A549 treated with Mapracorat at 1 μM for 4 hours (cell line): Measurements from ENCODE around the gene NHLRC1. TPM values are rescaled to one million over a fixed set of nuclear protein-coding genes. Genes with fewer than 3 reads are reported as not detected.

Source experiments
- total RNA-seq: library from RNA; stranded (reverse); fragments of 200-300 nt; extraction: Qiagen RNA extraction; gene quantifications from 5 replicates; pipeline ENCODE4 v1.2.3, GENCODE V29; 2022

Gene NHLRC1
- total RNA-seq, result 1.3 to 2.0 TPM (median 1.6 TPM) in 5 replicates

DNA sequence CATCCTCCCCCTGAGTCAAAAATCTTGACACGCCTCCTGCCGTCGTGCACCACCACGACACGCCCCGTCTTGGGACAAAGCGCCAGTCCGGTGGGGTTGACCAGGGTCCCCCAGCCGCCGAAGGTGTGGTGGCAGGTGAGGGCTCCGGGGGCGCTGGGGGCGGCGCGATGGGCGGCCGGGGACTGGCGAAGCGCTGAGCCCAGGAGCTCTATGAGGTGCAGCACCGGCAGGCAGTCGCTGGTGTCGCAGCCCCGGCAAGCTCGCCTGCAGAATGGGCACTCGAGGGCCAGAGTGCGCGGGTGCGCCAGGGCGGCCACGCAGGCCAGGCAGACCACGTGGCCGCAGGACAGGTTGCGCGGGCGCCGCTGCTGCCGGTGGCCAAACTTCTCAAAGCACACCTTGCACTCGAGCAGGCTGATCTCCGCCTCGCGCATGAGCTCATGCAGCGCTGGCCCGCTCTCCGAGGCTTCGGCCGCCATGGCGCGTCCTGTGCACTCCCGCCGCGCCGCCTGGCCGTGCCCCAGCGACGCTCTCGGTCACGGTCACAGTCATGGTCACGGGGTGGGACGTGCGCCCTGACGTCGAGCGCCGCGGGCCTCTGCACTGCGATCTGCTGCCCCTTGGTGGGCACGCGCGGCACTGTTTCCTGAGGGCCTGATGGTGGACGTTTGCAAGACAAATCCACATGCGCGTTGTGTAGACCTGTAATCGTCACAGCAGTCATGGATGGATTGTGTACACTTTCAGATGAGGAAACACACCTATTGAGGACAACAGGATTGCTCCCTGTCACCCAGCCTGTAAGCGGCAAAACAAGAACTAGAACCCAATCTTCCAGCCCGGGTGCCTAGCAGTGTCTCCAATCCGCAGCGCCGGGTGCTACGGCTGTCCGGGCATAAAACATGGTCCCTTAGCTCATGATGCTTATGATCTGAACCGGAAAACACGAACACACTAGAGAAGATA lies at the start of gene NHLRC1:
NHLRC1 (minus strand) TSS at position 550 of the 966 bp plus-strand sequence; CDS start at position 479, 71 bp downstream.

DNA sequence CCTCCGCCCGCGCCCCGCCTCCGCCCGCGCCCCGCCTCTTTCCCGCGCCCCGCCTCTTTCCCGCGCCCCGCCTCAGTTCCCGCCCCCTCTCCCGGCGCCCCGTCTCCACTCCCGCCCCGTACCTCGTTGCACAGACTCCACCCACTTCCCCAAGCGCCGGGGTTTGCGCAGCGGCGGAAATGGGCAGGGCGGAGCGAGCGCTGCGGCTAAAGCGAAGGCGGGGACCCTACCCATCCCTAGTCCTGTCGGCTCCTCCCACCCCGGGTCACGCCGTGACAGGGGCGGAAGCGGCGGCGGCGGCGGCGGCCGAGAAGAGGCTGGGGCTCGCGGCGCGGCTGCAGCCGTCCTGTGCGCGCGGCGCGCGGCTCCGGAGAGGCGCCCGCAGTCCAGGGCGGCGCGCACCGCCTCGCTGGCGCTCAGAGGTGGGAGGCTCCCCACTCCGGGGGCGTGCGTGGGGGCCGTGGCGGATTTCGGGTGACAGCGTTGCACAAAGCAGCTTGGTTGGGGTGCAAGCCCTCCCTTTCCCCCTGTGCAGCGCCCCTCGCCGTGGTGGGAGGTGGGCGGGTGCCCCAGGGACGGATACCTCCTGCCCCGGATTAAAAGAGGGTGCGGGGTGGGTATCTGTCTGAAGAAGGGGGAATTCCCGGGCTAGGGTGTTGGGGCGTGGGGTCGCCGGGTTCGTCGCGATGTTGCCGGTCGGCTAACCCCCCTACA lies 32.8 kb upstream of the NHLRC1 start, which contains the start of gene KDM1B:
KDM1B (plus strand) TSS at position 273 of the 714 bp plus-strand sequence. CDS start 4,474 bp downstream, outside the sequence.

DNA sequence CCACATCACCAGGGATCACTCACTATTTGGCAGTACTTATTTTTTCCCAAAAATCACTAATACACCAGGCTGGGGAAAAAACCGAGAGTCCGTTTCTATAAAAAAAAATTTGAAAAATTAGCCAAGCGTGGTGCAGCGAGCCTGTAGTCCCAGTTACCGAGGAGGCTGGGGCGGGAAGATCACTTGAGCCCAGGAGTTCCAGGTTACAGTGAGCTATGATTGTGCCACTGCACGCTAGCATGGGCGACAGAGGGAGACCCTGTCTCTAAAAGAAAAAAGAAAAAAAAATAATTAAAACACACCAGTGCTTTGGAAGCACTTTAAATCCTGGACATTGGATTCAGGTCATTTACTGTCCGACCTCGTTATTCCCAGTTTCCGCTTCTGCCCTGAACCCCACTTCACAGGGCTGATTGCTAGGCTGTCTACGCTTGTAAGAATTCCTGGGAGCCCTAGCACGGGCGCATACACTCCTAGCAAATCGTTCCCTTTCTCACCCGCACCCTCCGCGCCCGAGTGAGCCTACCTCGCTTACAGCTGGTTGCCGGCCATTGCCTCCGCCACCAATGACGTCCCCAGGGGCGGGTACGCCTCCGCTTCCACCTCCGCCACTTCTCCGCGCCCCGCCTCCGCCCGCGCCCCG lies 32.2 kb upstream of the NHLRC1 start, which contains the start of gene TPMT:
TPMT (minus strand) TSS at position 571 of the 643 bp plus-strand sequence. CDS start 5,950 bp downstream, outside the sequence.

Other genes starting within 250 kb of the NHLRC1 start
- 17.2 to 18.6 TPM (median 18.1 TPM) in 5 replicates for gene KIF13A, start 135.0 kb downstream of the NHLRC1 start, total RNA-seq
- 5.5 to 6.0 TPM (median 5.8 TPM) in 5 replicates for gene TPMT, start 32.4 kb upstream of the NHLRC1 start, total RNA-seq
- 6.5 to 7.5 TPM (median 7.3 TPM) in 5 replicates for gene KDM1B, start 32.7 kb upstream of the NHLRC1 start, total RNA-seq
- gene DEK, start 141.9 kb upstream of the NHLRC1 start, total RNA-seq, result 68.5 to 92.5 TPM (median 83.4 TPM) in 5 replicates